ENCODE data around the gene CEP164. TPM values are rescaled to one million over a fixed set of nuclear protein-coding genes. Genes with fewer than 3 reads are reported as not detected.

The CEP164 gene
- total and polyA plus RNA-seq, 2 of the 8 experiments (the other 6 are each of a cell fraction or from before 2014, with no cell fraction given): 8.4 to 20.8 TPM

DNA sequence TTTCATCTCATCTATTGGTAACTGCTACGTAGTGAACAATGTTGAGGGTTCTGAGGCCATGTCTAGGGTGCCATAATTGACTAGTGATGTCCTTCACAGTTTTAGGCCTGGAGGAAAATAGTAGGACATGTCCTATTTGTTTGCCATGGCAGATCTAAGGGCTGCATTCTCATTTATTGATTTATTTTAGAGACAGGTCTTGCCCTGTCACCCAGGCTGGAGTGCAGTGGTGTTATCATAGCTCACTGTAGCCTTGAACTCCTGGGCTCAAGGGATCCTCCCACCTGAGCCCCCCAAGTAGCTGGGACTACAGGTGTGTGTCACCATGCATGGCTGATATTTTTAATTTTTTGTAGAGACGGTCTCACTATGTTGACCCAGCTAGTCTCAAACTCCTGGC, 5.2 kb downstream of the CEP164 start (continued):
- TF ChIP-seq, protein P1, sequence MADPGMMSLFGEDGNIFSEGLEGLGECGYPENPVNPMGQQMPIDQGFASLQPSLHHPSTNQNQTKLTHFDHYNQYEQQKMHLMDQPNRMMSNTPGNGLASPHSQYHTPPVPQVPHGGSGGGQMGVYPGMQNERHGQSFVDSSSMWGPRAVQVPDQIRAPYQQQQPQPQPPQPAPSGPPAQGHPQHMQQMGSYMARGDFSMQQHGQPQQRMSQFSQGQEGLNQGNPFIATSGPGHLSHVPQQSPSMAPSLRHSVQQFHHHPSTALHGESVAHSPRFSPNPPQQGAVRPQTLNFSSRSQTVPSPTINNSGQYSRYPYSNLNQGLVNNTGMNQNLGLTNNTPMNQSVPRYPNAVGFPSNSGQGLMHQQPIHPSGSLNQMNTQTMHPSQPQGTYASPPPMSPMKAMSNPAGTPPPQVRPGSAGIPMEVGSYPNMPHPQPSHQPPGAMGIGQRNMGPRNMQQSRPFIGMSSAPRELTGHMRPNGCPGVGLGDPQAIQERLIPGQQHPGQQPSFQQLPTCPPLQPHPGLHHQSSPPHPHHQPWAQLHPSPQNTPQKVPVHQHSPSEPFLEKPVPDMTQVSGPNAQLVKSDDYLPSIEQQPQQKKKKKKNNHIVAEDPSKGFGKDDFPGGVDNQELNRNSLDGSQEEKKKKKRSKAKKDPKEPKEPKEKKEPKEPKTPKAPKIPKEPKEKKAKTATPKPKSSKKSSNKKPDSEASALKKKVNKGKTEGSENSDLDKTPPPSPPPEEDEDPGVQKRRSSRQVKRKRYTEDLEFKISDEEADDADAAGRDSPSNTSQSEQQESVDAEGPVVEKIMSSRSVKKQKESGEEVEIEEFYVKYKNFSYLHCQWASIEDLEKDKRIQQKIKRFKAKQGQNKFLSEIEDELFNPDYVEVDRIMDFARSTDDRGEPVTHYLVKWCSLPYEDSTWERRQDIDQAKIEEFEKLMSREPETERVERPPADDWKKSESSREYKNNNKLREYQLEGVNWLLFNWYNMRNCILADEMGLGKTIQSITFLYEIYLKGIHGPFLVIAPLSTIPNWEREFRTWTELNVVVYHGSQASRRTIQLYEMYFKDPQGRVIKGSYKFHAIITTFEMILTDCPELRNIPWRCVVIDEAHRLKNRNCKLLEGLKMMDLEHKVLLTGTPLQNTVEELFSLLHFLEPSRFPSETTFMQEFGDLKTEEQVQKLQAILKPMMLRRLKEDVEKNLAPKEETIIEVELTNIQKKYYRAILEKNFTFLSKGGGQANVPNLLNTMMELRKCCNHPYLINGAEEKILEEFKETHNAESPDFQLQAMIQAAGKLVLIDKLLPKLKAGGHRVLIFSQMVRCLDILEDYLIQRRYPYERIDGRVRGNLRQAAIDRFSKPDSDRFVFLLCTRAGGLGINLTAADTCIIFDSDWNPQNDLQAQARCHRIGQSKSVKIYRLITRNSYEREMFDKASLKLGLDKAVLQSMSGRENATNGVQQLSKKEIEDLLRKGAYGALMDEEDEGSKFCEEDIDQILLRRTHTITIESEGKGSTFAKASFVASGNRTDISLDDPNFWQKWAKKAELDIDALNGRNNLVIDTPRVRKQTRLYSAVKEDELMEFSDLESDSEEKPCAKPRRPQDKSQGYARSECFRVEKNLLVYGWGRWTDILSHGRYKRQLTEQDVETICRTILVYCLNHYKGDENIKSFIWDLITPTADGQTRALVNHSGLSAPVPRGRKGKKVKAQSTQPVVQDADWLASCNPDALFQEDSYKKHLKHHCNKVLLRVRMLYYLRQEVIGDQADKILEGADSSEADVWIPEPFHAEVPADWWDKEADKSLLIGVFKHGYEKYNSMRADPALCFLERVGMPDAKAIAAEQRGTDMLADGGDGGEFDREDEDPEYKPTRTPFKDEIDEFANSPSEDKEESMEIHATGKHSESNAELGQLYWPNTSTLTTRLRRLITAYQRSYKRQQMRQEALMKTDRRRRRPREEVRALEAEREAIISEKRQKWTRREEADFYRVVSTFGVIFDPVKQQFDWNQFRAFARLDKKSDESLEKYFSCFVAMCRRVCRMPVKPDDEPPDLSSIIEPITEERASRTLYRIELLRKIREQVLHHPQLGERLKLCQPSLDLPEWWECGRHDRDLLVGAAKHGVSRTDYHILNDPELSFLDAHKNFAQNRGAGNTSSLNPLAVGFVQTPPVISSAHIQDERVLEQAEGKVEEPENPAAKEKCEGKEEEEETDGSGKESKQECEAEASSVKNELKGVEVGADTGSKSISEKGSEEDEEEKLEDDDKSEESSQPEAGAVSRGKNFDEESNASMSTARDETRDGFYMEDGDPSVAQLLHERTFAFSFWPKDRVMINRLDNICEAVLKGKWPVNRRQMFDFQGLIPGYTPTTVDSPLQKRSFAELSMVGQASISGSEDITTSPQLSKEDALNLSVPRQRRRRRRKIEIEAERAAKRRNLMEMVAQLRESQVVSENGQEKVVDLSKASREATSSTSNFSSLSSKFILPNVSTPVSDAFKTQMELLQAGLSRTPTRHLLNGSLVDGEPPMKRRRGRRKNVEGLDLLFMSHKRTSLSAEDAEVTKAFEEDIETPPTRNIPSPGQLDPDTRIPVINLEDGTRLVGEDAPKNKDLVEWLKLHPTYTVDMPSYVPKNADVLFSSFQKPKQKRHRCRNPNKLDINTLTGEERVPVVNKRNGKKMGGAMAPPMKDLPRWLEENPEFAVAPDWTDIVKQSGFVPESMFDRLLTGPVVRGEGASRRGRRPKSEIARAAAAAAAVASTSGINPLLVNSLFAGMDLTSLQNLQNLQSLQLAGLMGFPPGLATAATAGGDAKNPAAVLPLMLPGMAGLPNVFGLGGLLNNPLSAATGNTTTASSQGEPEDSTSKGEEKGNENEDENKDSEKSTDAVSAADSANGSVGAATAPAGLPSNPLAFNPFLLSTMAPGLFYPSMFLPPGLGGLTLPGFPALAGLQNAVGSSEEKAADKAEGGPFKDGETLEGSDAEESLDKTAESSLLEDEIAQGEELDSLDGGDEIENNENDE (IDR thresholded peaks at IDR 0.05; ENCODE audit: insufficient replicate concordance, low read length): no peak
- TF ChIP-seq SP1 (IDR thresholded peaks at IDR 0.05; ENCODE audit: low read depth, low read length) (no peak), EP300 (IDR thresholded peaks at IDR 0.05; ENCODE audit: borderline replicate concordance in 1 of 2, low read depth in 2 of 2, low read length in 2 of 2) (no peak), RFX5 (IDR thresholded peaks at IDR 0.05; ENCODE audit: borderline replicate concordance, low read depth, low read length) (no peak), EGR1 (IDR thresholded peaks at IDR 0.05; ENCODE audit: borderline replicate concordance, low read depth, low read length) (no peak), KDM1A (IDR thresholded peaks at IDR 0.05; ENCODE audit: borderline replicate concordance, low read length) (no peak), FOSL1 (IDR thresholded peaks at IDR 0.05; ENCODE audit: insufficient read depth, low read depth, low read length) (no peak), BCL11A (IDR thresholded peaks at IDR 0.05; ENCODE audit: low read depth in 2 of 2, low read length in 2 of 2) (no peak)
- TF ChIP-seq, protein P2, sequence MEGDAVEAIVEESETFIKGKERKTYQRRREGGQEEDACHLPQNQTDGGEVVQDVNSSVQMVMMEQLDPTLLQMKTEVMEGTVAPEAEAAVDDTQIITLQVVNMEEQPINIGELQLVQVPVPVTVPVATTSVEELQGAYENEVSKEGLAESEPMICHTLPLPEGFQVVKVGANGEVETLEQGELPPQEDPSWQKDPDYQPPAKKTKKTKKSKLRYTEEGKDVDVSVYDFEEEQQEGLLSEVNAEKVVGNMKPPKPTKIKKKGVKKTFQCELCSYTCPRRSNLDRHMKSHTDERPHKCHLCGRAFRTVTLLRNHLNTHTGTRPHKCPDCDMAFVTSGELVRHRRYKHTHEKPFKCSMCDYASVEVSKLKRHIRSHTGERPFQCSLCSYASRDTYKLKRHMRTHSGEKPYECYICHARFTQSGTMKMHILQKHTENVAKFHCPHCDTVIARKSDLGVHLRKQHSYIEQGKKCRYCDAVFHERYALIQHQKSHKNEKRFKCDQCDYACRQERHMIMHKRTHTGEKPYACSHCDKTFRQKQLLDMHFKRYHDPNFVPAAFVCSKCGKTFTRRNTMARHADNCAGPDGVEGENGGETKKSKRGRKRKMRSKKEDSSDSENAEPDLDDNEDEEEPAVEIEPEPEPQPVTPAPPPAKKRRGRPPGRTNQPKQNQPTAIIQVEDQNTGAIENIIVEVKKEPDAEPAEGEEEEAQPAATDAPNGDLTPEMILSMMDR (IDR thresholded peaks at IDR 0.05; ENCODE audit: control extremely low read depth in 1 of 3, insufficient read depth in 1 of 3, low read depth in 1 of 3, low read length in 3 of 3): no peak
